Measurements from ENCODE around the gene FAXC. TPM values are rescaled to one million over a fixed set of nuclear protein-coding genes. Genes with fewer than 3 reads are reported as not detected.

Gene FAXC
- total and polyA plus RNA-seq, 2 of the 13 experiments (the other 11 are each of a cell fraction or from before 2014, with no cell fraction given): 0.11 to 0.63 TPM

DNA sequence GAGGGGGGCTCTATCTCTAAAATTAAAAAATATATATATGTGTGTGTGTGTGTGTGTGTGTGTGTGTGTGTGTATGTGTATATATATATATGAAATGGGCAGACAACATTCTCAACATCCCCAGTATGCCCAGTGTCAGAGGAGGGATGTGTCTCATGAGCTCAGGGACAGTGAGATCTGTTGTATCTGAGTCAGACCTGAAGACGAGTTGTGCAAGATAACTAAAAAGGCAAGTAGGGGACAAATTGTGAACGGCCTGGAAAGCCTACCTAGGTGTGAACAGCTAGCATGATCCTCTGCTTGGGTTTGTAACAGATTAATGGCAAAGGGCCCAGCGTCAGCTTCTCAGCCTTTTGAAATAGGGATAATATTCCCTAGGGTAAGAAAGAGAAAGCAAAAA is 124.3 kb downstream of the FAXC start (continued):
- TF ChIP-seq SRSF4 (IDR thresholded peaks at IDR 0.05; ENCODE audit: low read depth, low read length, poor library complexity, severe bottlenecking) (no peak), KLF11 (CRISPR knock-in tag; IDR thresholded peaks at IDR 0.05) (no peak)

Other genes with a start within 250 kb of the FAXC start
- 20.5 and 26.6 TPM in 2 replicates for gene COQ3, start 44.5 kb upstream of the FAXC start, total RNA-seq (2016; rRNA removed; fragmentation: Illumina TruSeq; extraction: Trizol)
- gene COQ3, start 44.5 kb upstream of the FAXC start, polyA plus RNA-seq (2011; rRNA removed): 4.8 and 5.3 TPM in 2 replicates
- 29.7 and 48.0 TPM in 2 replicates for gene PNISR, start 75.6 kb upstream of the FAXC start, total RNA-seq (2016; rRNA removed; fragmentation: Illumina TruSeq; extraction: Trizol)
- 41.9 and 43.0 TPM in 2 replicates for gene PNISR, start 75.6 kb upstream of the FAXC start, polyA plus RNA-seq (2011; rRNA removed)
- gene USP45, start 165.7 kb upstream of the FAXC start, total RNA-seq (2016; rRNA removed; fragmentation: Illumina TruSeq; extraction: Trizol): 14.5 and 15.8 TPM in 2 replicates
- gene USP45, start 165.7 kb upstream of the FAXC start, polyA plus RNA-seq (2011; rRNA removed): 5.6 and 5.8 TPM in 2 replicates
- 141 and 193 TPM in 2 replicates for gene CCNC, start 219.0 kb upstream of the FAXC start, total RNA-seq (2016; rRNA removed; fragmentation: Illumina TruSeq; extraction: Trizol)
- gene CCNC, start 219.0 kb upstream of the FAXC start, polyA plus RNA-seq (2011; rRNA removed): 53.4 and 69.6 TPM in 2 replicates